Smooth muscle cell of the pulmonary artery (primary cell): Measurements from ENCODE around the gene HOMER1. TPM values are rescaled to one million over a fixed set of nuclear protein-coding genes. Genes with fewer than 3 reads are reported as not detected.

Source experiments
- total RNA-seq: library from RNA; depleted of rRNA; stranded (reverse); fragments of >200 nt; gene quantifications from 2 replicates; pipeline ENCODE4 v1.2.3, GENCODE V29; 2014

The HOMER1 gene
- total RNA-seq: 7.4 and 11.0 TPM in 2 replicates

GRCh38 chr5:79513704-79514390 is at the start of gene HOMER1:
HOMER1 (minus strand) TSS chr5:79514134; CDS start chr5:79512774, 1,360 bp downstream.

Other genes with a start within 250 kb of the HOMER1 start
- gene TENT2, start 98.3 kb upstream of the HOMER1 start, total RNA-seq: 35.7 and 39.4 TPM in 2 replicates
- gene CMYA5, start 175.7 kb upstream of the HOMER1 start, total RNA-seq: 0.52 and 0.69 TPM in 2 replicates